TTC549 (cell line): ENCODE results near the gene NF1.
"Not testable (repeated sequence)": the region's sequence is repeated elsewhere in the genome, so short reads cannot be mapped to it uniquely, and the experiment has no call there.

Experiments
- FAIRE-seq: peaks from 2 replicates; lab custom pipeline; 2012; peaks lifted over from hg19 to GRCh38; lab: Jason Lieb, UNC

NF1 gene

GRCh38 chr17:31308372-31309334 lies 213.9 kb downstream of the NF1 start:
- FAIRE-seq = no peak

GRCh38 chr17:31309556-31309955 lies 214.8 kb downstream of the NF1 start:
- FAIRE-seq = no peak

GRCh38 chr17:31310260-31310659 lies 215.5 kb downstream of the NF1 start:
- FAIRE-seq = no peak

GRCh38 chr17:31310886-31311285 lies 216.1 kb downstream of the NF1 start:
- FAIRE-seq = no peak

- FAIRE-seq = no peak
Measured at GRCh38 chr17:31311526-31311925, 216.7 kb downstream of the NF1 start.

- not testable (repeated sequence) for FAIRE-seq
Measured at GRCh38 chr17:31312223-31312622, 217.4 kb downstream of the NF1 start.

- FAIRE-seq = no peak
Measured at GRCh38 chr17:31313982-31314781, 219.4 kb downstream of the NF1 start, which contains the start of gene EVI2B. Gene EVI2B, minus strand, starts transcription at chr17:31314054. Its CDS starts 8,445 bp downstream, at chr17:31305609.

GRCh38 chr17:31314782-31315100 lies 220.0 kb downstream of the NF1 start:
- FAIRE-seq = no peak

GRCh38 chr17:31318298-31318801 lies 223.6 kb downstream of the NF1 start:
- no peak for FAIRE-seq

GRCh38 chr17:31318851-31319661 lies 224.3 kb downstream of the NF1 start:
- FAIRE-seq = no peak

- FAIRE-seq = no peak
Measured at GRCh38 chr17:31320241-31320640, 225.5 kb downstream of the NF1 start.

- FAIRE-seq = no peak
Measured at GRCh38 chr17:31320791-31321190, 226.0 kb downstream of the NF1 start.

GRCh38 chr17:31321481-31321880 lies 226.7 kb downstream of the NF1 start, which contains the start of gene EVI2A:
Gene EVI2A, minus strand, starts transcription at chr17:31321622. Its CDS starts 2,609 bp downstream, at chr17:31319013.
- no peak for FAIRE-seq

GRCh38 chr17:31321966-31322365 lies 227.2 kb downstream of the NF1 start:
- FAIRE-seq = no peak

GRCh38 chr17:31323551-31323950 lies 228.8 kb downstream of the NF1 start:
- no peak for FAIRE-seq

GRCh38 chr17:31327534-31328159 lies 232.9 kb downstream of the NF1 start:
- no peak for FAIRE-seq

- FAIRE-seq = no peak
Measured at GRCh38 chr17:31328160-31328535, 233.4 kb downstream of the NF1 start.

GRCh38 chr17:31329221-31329620 lies 234.4 kb downstream of the NF1 start:
- FAIRE-seq = no peak

- no peak for FAIRE-seq
Measured at GRCh38 chr17:31339906-31340661, 245.3 kb downstream of the NF1 start.

GRCh38 chr17:31345191-31345747 lies 250.5 kb downstream of the NF1 start:
- FAIRE-seq = not testable (repeated sequence)
